SK-N-SH (cell line): ENCODE data around the gene DNPH1. TPM values are rescaled to one million over a fixed set of nuclear protein-coding genes. Genes with fewer than 3 reads are reported as not detected.

Experiments used
- CTCF ChIA-PET: fragments of 300-600, 350-600 bp; formaldehyde crosslinking; extraction: SDS; loops from one replicate; lab custom pipeline; 2021; lab: Yijun Ruan, JAX
- POLR2A ChIA-PET: fragments of 350-600 bp; sonication (Branson Sonifier 250); formaldehyde crosslinking; extraction: SDS; loops from one replicate; lab custom pipeline; 2020; ENCODE audit warnings: antibody characterized with exemption, inconsistent platforms; lab: Yijun Ruan, JAX
- DNase-seq: peaks from one replicate; pipeline ENCODE4 v3.0.0; 2012
- H2AFZ ChIP-seq: fragments of 200-600 bp; sonication (generic); 2 replicates; pipeline ENCODE4 v1.8.1; 2016; ENCODE audit warnings: antibody characterized with exemption, mild to moderate bottlenecking, low read depth
- H3F3A ChIP-seq: fragments of 200-600 bp; sonication (generic); replicated peaks from 2 replicates; pipeline ENCODE3; 2016; ENCODE audit warnings: antibody characterized with exemption, mild to moderate bottlenecking; ENCODE audit not compliant: insufficient read depth
- H3K27ac ChIP-seq, 2 experiments: fragments of 200-500 bp in 1 of 2; fragments of 200-600 bp in 1 of 2; sonication (Bioruptor generic) in 1 of 2; sonication (generic), shearing (Covaris generic) in 1 of 2; 2 replicates each; pipeline versions ENCODE4 v1.5.1 to v1.6.1; 2014 to 2016; ENCODE audit warnings: low read depth in 2 of 2, inconsistent platforms in 1 of 2, low read length in 1 of 2, mild to moderate bottlenecking in 1 of 2, mixed read lengths in 1 of 2
- H3K27me3 ChIP-seq: fragments of 200-600 bp; sonication (generic), shearing (Covaris generic); 2 replicates; pipeline ENCODE4 v1.6.1; 2016; ENCODE audit warnings: mixed run types; ENCODE audit not compliant: insufficient read depth
- H3K36me3 ChIP-seq, 2 experiments: fragments of 200-500 bp in 1 of 2; fragments of 200-600 bp in 1 of 2; sonication (Bioruptor generic) in 1 of 2; sonication (generic) in 1 of 2; replicated peaks in 1 of 2; 2 replicates each; pipeline versions ENCODE3 to v1.5.1; 2014 to 2016; ENCODE audit warnings: low read length in 1 of 2, mild to moderate bottlenecking in 1 of 2; ENCODE audit not compliant: insufficient read depth in 2 of 2, control insufficient read depth in 1 of 2
- H3K4me1 ChIP-seq, 2 experiments: fragments of 200-500 bp in 1 of 2; fragments of 200-600 bp in 1 of 2; sonication (Bioruptor generic) in 1 of 2; sonication (generic), shearing (Covaris generic) in 1 of 2; 2 replicates each; pipeline versions ENCODE4 v1.5.1 to v1.6.1; 2014 to 2016; ENCODE audit warnings: low read depth in 1 of 2, low read length in 1 of 2, mixed run types in 1 of 2; ENCODE audit not compliant: insufficient read depth in 2 of 2, control insufficient read depth in 1 of 2
- H3K4me2 ChIP-seq: fragments of 200-600 bp; sonication (generic), shearing (Covaris generic); 2 replicates; pipeline ENCODE4 v1.6.1; 2017; ENCODE audit warnings: mixed run types
- H3K4me3 ChIP-seq, 2 experiments: fragments of 200-500 bp in 1 of 2; fragments of 200-600 bp in 1 of 2; sonication (Bioruptor generic) in 1 of 2; sonication (generic), shearing (Covaris generic) in 1 of 2; 2 replicates each; pipeline versions ENCODE4 v1.5.1 to v1.8.1; 2014 to 2016; ENCODE audit warnings: low read depth in 2 of 2, inconsistent platforms in 1 of 2, low read length in 1 of 2, mild to moderate bottlenecking in 1 of 2, mixed read lengths in 1 of 2, moderate library complexity in 1 of 2
- H3K79me2 ChIP-seq: fragments of 200-600 bp; sonication (generic); 2 replicates; pipeline ENCODE4 v1.8.1; 2017; ENCODE audit warnings: mild to moderate bottlenecking; ENCODE audit not compliant: insufficient read depth
- H3K9ac ChIP-seq: fragments of 200-600 bp; sonication (generic); 2 replicates; pipeline ENCODE4 v1.6.1; 2017; ENCODE audit warnings: mixed run types
- H3K9me2 ChIP-seq: fragments of 200-600 bp; sonication (generic); 2 replicates; pipeline ENCODE4 v1.6.1; 2017; ENCODE audit warnings: mixed run types
- H3K9me3 ChIP-seq: fragments of 200-600 bp; sonication (generic); 2 replicates; pipeline ENCODE4 v1.6.1; 2017; ENCODE audit warnings: mixed run types, mild to moderate bottlenecking, moderate library complexity
- H4K20me1 ChIP-seq: fragments of 200-600 bp; sonication (generic); 2 replicates; pipeline ENCODE4 v1.6.1; 2017; ENCODE audit warnings: mild to moderate bottlenecking, mixed run types; ENCODE audit not compliant: insufficient read depth
- CTCF ChIP-seq: fragments of 200-600 bp; sonication (generic); IDR thresholded peaks from 2 replicates; pipeline ENCODE4 v1.6.1; 2017; ENCODE audit warnings: antibody characterized with exemption, mild to moderate bottlenecking, moderate library complexity
- FOSL2 ChIP-seq: IDR thresholded peaks from 2 replicates; pipeline ENCODE4 v1.4.0; 2012; ENCODE audit warnings: low read depth, mild to moderate bottlenecking, moderate library complexity, borderline replicate concordance
- GABPA ChIP-seq: IDR thresholded peaks from 2 replicates; pipeline ENCODE4 v1.4.0; 2012; ENCODE audit warnings: low read depth, mild to moderate bottlenecking
- GATA2 ChIP-seq: sonication (generic); formaldehyde crosslinking; IDR thresholded peaks from 2 replicates; pipeline ENCODE4 v1.5.0; 2020; ENCODE audit warnings: mild to moderate bottlenecking, missing genetic modification reagents
- MEF2A ChIP-seq: IDR thresholded peaks from 2 replicates; pipeline ENCODE4 v1.4.0; 2012; ENCODE audit warnings: low read depth, borderline replicate concordance
- MXI1 ChIP-seq: IDR thresholded peaks from 2 replicates; pipeline ENCODE4 v1.6.1; 2012; ENCODE audit warnings: mild to moderate bottlenecking, low read depth, low read length, improper control_type of control experiment
- PBX3 ChIP-seq: IDR thresholded peaks from 2 replicates; pipeline ENCODE4; 2012
- REST ChIP-seq: IDR thresholded peaks from 2 replicates; pipeline ENCODE4 v1.6.1; 2012; ENCODE audit warnings: mild to moderate bottlenecking, low read depth, low read length, moderate library complexity
- TAF1 ChIP-seq: IDR thresholded peaks from 2 replicates; pipeline ENCODE4 v1.6.1; 2012; ENCODE audit warnings: low read depth, mild to moderate bottlenecking, low read length, moderate library complexity, borderline replicate concordance
- USF2 ChIP-seq: fragments of 150-350 bp; IDR thresholded peaks from 2 replicates; pipeline ENCODE4 v1.6.1; 2017; ENCODE audit warnings: antibody characterized with exemption, low read length, low read depth, borderline replicate concordance
- YY1 ChIP-seq: IDR thresholded peaks from 2 replicates; pipeline ENCODE4 v1.4.0; 2012; ENCODE audit warnings: low read depth, mild to moderate bottlenecking
- WGBS: methylation state at CpG from one replicate; pipeline ENCODE4 v1.1.6; 2017; ENCODE audit warnings: low lambda C conversion rate; 5-methylcytosine and 5-hydroxymethylcytosine counted together
- polyA plus RNA-seq, 3 experiments: library from polyadenylated mRNA; depleted of rRNA; stranded (reverse); fragments of >200 nt; gene quantifications; 2 replicates each; pipeline ENCODE4 v1.2.3, GENCODE V29; 2012

DNPH1 gene
- polyA plus RNA-seq, 1 of the 3 experiments (the other 2 are of a cell fraction), result 287 TPM

GRCh38 chr6:43250992-43251373 is 21.7 kb upstream of the DNPH1 start:
- Histone ChIP-seq H3K9me2 (no peaks in the 10 kb centered on the region), H3K79me2 (no peaks in the 10 kb centered on the region), H4K20me1 (no peaks in the 10 kb centered on the region), H3K27me3 (no peaks in the 10 kb centered on the region), H3K4me3 (no peak overlapping the region), H3K4me2 (no peak overlapping the region), H3F3A (no peaks in the 10 kb centered on the region), H3K4me1 (peaks cover 0 to 18% of the 10 kb centered on the region in 2 experiments; a peak in 1 of 4 replicates), H3K9ac (no peak overlapping the region), H3K36me3 (no peaks in the 10 kb centered on the region), H2AFZ (no peak overlapping the region), H3K9me3 (no peaks in the 10 kb centered on the region), H3K27ac (no peak overlapping the region)
- WGBS, result 77% methylated on average over 8 of the region's 8 CpGs
- ChIA-PET CTCF (interaction anchor here (2.9 kb wide), 1 partner anchor 22 kb away, joined by 15 read pairs; the partner anchor contains the start of gene DNPH1), POLR2A (no interaction called here)
- DNase-seq, result no peak
- TF ChIP-seq FOSL2, result no peak
- no peak for TF ChIP-seq MEF2A
- no peak for TF ChIP-seq GABPA
- TF ChIP-seq REST, result no peak
- TF ChIP-seq YY1, result no peak
- TF ChIP-seq MXI1, result no peak
- no peak for TF ChIP-seq GATA2 (CRISPR knock-in tag)
- no peak for TF ChIP-seq USF2
- TF ChIP-seq CTCF, result no peak
- TF ChIP-seq PBX3, result no peak
- TF ChIP-seq TAF1, result no peak
